GM18867 (cell line): Measurements from ENCODE around the gene SLC23A1.
A peak's percentile ranks its signal among the peaks of the same experiment; 100 is the strongest.
"Not testable (repeated sequence)": the region's sequence is repeated elsewhere in the genome, so short reads cannot be mapped to it uniquely, and the experiment has no call there.

Source experiments
- ATAC-seq: cut with Tn5 transposase; IDR thresholded peaks from one replicate; pipeline ENCODE4 v1.9.1; 2021; ENCODE audit warnings: mild to moderate bottlenecking, moderate library complexity; ENCODE audit not compliant: unreplicated experiment

Gene SLC23A1

DNA sequence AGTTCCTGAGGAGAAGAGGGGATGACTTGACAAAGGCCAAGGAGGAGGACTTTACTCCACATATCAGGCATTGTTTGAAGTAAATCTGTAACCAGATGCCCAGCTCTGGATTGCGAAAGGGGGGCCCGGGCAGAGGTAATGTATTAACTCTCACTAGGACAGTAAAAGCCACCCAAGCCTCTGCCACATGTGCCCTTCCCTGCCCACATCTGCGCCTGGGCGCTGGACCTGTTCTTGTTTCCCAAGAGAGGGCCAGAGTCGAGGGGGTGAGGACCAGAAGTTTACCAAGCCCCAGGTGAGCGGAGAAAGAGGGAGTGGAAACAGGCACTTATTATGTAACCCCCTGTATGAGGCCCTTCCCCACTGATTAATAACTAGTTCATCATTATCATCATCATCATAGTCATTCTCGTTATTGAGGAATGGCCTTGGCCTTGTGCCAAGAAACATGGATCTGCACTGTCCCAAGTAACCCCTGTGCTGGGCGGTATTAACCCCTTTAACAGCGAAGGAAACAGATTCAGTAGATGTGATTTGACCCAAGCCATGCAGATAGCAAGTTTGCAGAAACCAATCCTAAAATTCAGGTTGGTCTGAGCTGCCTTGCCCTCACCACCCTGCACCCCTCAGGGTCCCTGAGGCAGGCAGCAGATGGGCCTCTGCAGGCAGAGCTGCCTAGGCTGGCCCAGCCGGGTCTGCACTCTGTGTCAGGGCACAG, at the start of gene SLC23A1:
Gene SLC23A1 (minus strand): TSS at position 23 of the 718 bp plus-strand sequence. CDS start 44 bp downstream, outside the sequence.
- ATAC-seq, result no peak

DNA sequence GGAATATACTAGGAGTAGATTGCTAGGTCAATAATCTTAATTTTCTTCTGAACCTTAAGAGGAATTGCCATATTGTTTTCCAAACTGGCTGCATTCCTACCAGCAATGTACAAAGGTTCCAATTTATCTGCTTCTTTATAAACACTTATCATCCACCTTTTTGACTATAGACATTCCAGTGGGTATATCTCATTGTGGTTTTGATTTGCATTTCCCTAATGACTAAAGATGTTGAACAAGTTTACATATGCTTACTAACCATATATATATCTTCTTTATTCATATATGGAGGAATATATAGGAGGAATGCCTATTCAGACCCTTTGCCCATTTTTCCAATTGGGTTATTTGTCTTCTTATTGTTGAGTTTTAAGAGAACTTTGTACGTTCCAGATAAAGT, 48.6 kb upstream of the SLC23A1 start:
- no peak for ATAC-seq

DNA sequence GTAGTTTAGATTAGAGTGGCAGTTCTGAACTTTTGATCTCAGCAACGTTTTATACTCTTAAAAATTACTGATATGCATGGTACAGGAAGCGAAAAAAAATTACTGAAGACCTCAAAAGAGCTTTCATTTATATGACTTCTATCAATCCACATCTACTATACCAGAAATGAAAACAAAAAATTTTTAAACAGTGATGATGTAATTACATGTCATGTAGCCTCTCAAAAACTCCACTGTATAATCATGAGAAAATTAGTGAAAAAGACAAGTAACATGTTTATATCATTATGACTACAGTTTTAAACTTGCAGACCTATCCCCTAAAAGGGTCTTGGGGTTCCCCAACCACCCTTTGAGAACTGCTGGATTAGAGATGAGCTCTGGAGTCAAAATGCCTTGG, 46.9 kb upstream of the SLC23A1 start:
- no peak for ATAC-seq

DNA sequence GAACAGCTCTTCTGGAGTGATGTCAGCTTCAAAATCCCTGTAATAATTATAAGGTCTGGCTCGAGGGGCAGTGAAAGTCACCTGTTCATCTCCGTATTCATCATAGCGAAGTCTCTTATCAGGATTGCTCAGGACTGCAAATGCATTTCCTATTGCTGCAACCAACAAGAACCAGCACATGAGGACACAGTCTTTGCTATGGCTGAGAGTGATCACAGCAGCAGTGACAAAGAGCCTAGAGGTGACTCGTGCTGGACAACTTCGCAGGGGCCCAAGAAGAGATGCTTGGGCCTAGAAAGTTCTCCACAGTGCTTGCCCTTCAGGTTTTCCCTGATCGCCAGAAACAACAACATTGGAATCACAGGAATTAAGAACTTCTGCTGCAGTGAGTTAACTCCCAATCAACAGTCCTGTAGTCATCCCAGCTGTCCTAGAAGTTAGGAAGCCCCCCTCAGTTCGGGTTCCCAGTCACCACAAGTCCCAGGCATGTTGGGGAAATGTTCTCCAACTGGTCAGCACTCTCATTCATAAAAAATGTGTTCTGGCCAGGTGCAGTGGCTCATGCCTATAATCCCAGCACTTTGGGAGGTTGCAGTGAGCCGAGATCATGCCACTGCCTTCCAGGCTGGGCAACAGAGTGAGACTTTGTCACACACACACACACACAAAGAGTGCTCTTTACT, 43.2 kb upstream of the SLC23A1 start:
- no peak for ATAC-seq

DNA sequence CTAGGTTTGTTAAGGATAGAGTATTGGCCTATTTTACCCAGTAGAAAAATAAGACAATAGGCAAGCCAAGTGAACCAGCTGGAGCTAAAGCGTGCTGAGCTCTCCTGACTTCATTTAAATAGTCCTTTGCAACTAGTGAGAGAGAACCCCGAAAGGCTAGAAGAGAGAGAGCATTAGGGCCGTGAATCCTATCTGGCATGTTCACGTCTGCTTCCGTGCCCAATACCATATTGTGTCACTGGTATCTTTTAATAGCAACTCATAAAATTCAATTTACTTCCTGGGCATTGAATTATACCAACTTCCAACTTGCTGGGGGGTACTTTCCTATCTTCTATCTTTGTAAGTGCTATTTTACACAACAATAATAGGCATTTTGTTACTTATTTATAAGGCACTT, 42.4 kb upstream of the SLC23A1 start:
- no peak for ATAC-seq

DNA sequence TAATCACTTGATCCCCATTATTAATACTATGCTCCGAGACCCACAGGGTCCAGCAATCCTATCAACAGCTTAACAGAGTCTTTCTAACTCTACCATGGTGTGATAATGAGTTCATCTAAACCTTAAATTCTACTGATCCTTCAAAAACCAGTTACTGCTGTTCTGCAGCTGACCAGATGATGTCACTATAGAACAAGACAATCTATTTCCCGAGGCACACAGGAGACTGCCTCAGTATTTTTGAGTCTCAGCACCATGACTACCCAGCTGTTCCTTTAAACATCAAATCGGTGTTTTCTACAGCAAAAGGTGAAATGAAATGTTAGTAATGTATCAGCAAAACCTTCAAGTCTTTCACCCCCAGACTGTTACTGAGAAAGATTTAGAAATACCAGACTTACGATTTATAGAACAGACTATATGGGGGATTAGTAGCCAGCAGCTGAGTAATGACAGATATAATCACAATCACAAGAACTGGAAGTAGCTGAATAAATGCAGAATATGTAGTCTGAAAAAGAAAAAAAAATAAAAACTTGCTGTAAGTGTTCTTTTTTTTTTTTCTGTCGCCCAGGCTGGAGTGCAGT, 39.3 kb upstream of the SLC23A1 start:
- ATAC-seq, result peak; percentile 58

DNA sequence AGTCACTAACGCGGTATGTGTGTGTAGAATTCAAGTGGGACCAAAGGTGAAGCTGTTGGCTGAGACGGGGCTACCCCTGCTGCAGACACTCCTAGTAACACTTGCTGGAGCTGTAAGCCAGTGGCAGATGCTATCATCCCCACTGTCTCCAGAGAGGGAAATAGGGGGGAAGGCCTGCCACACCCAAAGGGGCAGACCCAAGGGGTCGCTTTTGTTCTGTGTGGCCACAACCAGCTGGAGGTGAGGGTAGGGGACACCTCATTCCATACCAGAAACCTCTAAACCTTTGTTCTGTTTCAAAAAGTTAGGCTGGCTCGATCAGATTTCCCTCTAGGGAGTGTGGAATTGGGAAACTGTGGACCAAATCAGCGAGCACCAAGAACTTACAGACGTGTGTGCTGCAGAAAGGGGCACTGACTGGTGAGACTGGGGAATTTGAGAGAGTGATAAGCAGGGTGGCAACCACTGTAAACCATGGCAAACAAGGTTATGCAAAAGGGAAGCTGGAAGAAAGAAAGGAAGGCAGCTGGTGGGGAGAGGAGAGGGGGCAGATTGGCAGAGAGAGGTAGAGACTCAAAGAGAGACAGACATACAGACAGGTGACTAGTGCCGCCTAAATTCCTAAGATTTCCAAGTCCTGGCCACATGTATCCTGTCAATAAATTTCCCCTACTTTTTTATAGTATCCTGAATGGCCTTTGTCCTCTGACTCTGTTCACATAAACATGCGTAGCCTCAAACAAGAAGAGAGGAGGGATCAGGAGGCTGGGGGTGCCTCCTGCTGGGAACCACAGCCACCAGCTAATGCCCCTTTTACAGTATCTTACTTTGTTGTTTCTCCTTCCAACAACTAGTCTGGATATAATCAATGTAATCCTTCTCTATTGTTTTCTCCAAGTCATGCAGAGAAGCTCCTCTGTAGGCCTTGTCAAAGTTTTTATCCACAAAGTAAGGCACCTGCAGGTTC, 36.4 kb upstream of the SLC23A1 start:
- no peak for ATAC-seq

DNA sequence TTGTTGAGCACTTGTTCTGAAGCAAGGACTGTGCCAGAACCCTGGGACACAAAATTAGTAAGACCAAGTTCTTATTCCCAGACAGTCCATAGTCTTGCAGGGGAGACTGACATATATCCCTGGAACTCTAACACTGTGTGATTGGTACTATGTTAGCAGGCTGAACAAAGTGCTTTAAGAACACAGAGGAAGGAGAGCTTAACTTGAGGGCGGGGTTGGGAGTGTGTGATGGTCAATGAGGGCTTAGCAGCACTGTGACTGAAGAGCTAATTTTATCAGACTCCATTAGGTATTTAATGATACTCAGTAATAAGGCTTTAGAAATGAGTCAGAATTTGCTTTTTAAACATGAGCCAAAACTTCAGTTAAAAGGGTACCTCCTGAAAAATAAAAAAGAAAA, 35.7 kb upstream of the SLC23A1 start:
- ATAC-seq, result no peak

DNA sequence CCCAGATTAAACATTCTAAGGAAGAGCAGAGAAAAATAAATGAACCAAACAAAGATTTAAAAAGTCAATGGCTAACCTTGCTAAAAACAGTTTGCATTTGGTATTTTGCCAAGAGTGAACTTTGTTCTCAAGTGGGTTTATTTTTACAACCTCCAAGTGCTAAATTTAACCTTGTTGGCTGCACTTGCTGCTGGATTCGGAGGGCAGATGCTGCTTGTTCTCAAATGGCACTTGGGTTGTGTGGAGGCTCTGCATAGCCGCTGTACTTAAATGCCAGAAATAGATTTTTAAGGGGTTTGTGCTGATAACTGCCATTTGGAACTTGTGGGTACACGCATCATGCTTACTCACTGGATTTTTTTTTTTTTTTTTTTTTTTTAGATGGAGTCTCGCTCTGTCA, 34.1 kb upstream of the SLC23A1 start:
- no peak for ATAC-seq

DNA sequence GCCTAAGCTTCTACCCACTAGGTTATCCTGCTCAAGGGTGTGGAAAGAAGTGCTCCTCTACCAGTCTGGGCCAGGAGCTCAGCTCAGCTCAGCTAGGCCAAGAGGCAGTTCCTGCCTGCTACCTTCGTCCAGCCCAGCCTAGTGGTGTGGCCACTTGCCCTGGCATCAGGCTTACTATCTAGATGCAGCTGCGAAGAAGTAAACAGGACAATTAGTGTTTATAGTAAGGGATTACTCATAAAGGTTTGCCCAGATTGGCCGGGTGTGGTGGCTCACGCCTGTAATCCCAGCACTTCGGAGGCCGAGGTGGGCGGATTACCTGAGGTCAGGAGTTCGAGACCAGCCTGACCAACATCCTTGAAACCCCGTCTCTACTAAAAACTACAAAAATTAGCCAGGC, 33.6 kb upstream of the SLC23A1 start:
- no peak for ATAC-seq

DNA sequence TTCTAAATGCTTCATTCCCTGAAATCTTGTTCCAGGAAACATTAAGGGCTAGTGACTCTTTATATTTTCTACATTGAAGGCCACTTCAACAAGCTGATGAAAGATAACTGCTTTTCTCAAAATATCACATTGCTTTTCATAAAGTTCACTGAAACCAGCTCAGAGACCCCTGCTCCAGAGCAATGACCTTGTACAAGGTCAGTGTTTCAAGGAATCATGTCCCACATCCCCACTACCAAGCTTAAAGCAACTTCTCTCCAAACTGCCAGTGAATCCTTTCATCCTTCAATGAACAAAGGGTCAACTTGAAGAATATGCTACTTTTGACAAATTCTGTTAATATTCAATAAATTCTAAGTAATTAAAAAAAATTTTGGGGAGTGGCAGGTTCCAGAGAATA, 32.8 kb upstream of the SLC23A1 start:
- no peak for ATAC-seq

DNA sequence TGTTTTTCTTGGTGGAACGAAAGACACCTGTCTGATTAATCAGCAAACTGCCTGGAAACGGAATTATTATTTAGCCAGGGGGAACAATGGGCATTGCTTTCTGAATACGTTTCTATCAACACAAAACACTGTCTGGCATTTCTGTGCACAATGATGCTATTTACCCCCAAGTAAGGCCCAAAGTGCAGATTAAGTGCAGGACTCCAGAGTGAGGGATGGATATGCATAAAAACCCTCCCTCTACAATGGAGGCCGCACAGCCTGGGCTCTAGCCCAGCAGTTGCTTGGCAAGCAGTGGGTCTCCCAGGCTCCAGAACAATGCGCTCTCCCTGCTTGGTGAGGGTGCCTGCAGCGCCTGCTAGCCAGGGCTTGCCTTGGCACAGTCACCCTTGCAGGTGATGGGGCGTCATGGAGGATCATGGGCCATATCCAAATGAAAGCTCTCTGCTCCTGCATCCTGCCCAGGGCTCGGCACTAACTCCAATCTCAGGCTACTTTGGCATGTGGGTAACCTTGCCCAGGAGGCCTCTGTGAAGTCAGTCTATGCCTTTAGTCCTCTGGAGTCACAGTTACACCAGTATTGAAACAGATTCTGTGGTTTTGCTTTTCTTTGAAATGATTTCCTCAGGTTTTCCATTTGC, 32.2 kb upstream of the SLC23A1 start:
- no peak for ATAC-seq

DNA sequence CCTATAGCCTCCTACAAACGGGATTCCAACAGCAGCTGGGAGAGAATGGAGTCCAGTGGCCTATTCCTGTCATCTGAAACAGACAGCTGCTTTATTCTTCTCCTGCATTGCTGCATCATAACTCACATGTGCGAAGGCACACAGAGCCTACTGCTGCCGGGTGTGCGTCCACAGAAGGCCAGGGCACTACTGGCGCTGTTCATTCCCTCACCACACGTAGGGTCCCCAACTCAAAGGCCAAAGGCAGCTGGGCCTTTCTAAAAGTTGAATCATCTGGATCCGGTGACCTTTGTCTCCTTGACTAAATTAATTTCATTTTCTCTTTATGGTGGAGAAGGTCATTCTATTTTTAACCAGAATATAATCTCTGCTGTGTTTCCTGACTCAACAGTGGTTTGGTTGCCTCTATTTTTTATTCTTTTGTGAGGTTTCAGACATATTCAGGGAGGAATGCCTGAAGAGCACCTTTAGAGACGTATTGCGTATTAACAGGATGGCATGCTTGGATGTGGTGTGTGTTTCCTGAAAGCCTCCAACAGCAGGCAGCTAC, 31.6 kb upstream of the SLC23A1 start:
- ATAC-seq, result no peak

DNA sequence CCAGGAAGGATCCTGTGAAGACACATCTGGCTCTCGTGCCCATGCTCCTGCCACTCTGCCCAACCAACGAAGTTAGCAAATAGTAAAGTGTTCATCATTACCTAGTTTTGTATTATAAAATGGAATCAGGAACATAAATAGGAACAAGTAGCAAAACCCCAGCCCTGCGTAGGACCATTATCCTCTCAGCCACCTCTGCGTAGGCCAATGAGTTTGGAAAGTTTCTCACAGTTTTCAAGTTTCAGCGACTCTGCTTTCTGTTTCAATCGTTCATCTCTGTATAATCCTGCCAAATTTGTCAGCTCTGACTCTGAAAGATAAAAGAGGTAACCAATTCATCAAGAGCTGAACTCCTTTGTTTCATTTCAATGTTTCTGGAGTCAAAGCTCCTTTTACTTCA, 30.9 kb upstream of the SLC23A1 start:
- ATAC-seq, result no peak

DNA sequence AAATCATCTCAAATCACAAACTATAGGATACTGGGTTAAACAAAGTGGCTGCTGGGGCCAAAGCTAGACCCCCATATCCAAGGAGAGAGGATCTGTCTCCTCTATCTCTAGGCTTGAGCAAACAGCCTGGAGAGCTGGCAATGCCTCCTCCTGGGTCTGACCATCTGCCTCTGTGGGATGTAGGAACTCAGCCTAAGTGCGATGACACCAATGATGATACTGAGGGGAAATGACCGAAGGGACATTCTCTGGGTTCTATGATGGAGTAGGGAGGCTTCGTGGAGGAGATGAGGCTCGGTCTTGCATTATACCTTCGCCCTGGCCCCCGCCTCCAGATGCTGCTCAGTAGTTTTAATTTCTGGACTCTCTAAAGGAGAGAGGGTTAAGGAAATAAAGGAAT, 30.1 kb upstream of the SLC23A1 start:
- ATAC-seq, result no peak

DNA sequence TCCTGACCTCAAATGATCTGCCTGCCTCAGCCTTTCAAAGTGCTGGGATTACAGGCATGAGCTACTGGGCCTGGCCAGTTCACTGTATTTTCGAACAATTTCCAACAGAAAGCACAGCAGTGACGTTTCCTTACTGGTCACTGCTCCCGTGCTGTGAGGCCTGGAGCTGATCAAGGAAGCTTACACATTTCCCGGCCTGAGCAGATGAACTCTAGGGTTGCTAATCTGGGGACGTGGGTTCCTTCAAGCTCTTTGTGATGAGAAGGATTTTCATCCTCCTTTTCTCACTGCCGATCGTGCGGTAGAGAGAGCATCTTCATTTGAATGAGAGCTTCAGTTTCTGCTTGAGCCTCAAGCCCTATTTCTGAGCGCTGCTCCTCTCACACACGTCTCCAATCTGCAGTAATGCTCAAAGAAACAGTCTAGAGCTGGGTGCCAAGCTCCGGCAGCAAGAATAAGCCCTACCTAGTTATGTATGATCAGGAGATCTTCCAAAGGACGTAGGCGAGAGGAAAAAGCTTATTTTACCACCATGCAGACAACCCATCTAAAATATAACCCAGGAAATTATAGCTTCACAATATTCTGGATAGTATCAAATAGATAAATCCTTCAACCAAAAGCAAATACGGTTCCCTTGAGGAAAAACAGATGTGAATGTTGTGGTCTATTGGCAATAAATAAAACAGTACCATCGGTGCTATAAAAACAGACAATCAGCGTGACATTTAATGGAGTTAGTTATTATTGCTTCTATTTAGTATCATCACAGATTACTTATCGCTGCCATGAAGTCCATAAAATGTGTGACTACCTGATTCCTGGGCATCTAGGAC, 28.1 kb upstream of the SLC23A1 start:
- ATAC-seq, result no peak

DNA sequence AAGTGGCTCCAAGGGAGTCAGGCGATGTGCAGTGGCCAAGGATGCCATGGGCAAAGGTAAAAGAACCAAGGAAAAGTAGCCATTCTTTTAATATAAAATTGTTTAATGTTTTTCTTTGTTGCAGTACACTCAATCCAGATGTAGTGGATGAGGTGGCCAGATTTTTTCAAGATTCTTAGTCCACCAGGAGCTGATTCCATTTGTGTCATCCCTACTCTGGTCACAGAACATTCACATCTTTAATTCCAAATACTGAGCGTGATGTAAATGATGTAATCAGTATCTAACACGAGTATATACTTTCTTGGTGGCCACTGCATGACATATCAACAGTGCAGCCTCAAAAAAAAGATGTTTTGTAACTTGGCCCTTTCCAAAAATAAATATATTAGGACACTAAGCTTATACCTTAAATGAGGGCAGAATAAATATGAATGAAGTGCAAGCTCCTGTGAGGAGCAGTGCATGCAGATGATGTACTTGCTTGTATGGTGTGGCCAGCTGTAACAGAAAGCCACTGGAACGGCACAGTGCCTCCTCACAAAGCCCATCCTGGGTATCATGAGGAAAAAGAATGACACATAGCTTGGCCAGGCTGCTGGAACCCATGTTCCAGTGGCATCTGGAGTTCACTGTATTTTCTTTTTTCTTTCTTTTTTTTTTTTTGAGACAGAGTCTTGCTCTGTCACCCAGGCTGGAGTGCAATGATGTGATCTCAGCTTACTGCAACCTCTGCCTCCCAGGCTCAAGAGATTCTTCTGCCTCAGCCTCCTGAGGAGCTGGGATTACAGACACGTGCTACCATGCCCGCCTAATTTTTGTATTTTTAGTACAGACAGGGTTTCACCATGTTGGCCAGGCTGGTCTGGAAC, 27.3 kb upstream of the SLC23A1 start:
- ATAC-seq, result no peak

DNA sequence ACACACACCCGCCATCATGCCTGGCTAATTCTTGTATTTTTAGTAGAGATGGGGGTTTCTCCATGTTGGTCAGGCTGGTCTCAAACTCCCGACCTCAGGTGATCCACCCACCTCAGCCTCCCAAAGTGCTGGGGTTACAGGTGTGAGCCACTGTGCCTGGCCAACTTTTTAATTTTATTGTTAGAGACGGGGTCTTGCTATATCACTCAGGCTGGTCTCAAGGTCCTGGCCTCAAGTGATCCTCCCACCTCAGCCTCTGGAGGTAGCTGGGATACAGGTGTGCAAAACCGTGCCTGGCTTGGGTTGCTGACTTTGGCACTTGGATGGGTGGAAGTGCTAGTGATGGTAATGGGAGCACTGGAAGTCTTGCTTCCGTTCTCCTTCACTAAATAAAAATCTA, 26.0 kb upstream of the SLC23A1 start:
- ATAC-seq, result not testable (repeated sequence)

DNA sequence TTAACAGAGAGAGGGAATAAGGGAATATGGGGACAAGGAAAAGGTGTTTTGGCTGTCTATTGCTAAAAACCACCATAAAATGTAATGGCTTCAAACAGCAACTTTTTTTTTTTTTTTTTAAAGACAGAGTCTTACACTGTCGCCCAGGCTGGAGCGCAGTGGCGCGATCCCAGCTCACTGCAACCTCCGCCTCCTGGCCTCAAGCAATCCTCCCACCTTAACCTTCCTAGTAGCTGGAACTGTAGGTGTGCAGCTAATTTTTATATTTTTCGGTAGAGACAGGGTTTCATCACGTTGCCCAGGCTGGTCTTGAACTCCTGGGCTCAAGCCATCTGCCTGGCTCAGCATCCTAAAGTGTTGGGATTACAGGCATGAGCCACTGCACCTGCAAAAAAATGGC, 25.1 kb upstream of the SLC23A1 start:
- ATAC-seq, result no peak
